GM23338 (cell line): Measurements from ENCODE around the gene MAST4. TPM values are rescaled to one million over a fixed set of nuclear protein-coding genes. Genes with fewer than 3 reads are reported as not detected.
A peak's percentile ranks its signal among the peaks of the same experiment; 100 is the strongest.

Experiments
- ATAC-seq: fragments of 200-7000 bp; cut with Tn5 transposase; 3 replicates; pipeline ENCODE4 v1.9.1; 2020
- DNase-seq: peaks from one replicate; pipeline ENCODE4 v3.0.0-alpha.2; 2015; ENCODE audit warnings: low spot score
- H2AFZ ChIP-seq: fragments of 200-600 bp; sonication (generic); 2 replicates; pipeline ENCODE4 v1.8.0; 2016; ENCODE audit warnings: antibody characterized with exemption, mild to moderate bottlenecking, moderate library complexity
- H3F3A ChIP-seq: fragments of 200-600 bp; sonication (generic); replicated peaks from 2 replicates; pipeline ENCODE4 v1.8.0; 2017; ENCODE audit warnings: antibody characterized with exemption, mixed run types, low read depth
- H3K27ac ChIP-seq: fragments of 200-600 bp; sonication (generic); 2 replicates; pipeline ENCODE4 v1.6.1; 2016; ENCODE audit warnings: low read depth
- H3K27me3 ChIP-seq: fragments of 200-600 bp; sonication (generic); 2 replicates; pipeline ENCODE4 v1.8.0; 2016; ENCODE audit warnings: mild to moderate bottlenecking, mixed run types, moderate library complexity; ENCODE audit not compliant: insufficient read depth
- H3K36me3 ChIP-seq: fragments of 200-600 bp; sonication (generic); 2 replicates; pipeline ENCODE4 v1.8.0; 2016; ENCODE audit warnings: mild to moderate bottlenecking; ENCODE audit not compliant: insufficient read depth
- H3K4me1 ChIP-seq: fragments of 200-600 bp; sonication (generic); 2 replicates; pipeline ENCODE4 v1.8.0; 2016; ENCODE audit warnings: mild to moderate bottlenecking, moderate library complexity; ENCODE audit not compliant: insufficient read depth
- H3K4me2 ChIP-seq: fragments of 200-600 bp; sonication (generic); 2 replicates; pipeline ENCODE4 v1.7.1; 2017; ENCODE audit warnings: mixed run types
- H3K4me3 ChIP-seq: fragments of 200-600 bp; sonication (generic); 2 replicates; pipeline ENCODE4 v1.6.1; 2016; ENCODE audit warnings: mixed run types
- H3K79me2 ChIP-seq: fragments of 200-600 bp; sonication (generic); replicated peaks from 2 replicates; pipeline ENCODE4 v1.8.0; 2017; ENCODE audit warnings: mild to moderate bottlenecking; ENCODE audit not compliant: insufficient read depth
- H3K9me2 ChIP-seq: fragments of 200-600 bp; sonication (generic); 2 replicates; pipeline ENCODE4 v1.8.0; 2017; ENCODE audit not compliant: insufficient read depth
- H4K20me1 ChIP-seq: fragments of 200-600 bp; sonication (generic); replicated peaks from 2 replicates; pipeline ENCODE4 v1.8.0; 2017; ENCODE audit warnings: mild to moderate bottlenecking; ENCODE audit not compliant: insufficient read depth
- H3K27ac Mint-ChIP-seq: 2 replicates; pipeline ENCODE4 v1.8.0; 2020; ENCODE audit warnings: inconsistent platforms, mild to moderate bottlenecking, moderate library complexity, mixed read lengths
- H3K27me3 Mint-ChIP-seq: 3 replicates; pipeline ENCODE4 v1.8.0; 2022; ENCODE audit warnings: low read depth, mild to moderate bottlenecking, moderate library complexity, mixed read lengths, inconsistent platforms; ENCODE audit not compliant: insufficient read depth, poor library complexity
- H3K36me3 Mint-ChIP-seq: 3 replicates; pipeline ENCODE4 v1.8.0; 2021; ENCODE audit warnings: low read depth, mild to moderate bottlenecking, inconsistent platforms, moderate library complexity, mixed read lengths
- H3K4me1 Mint-ChIP-seq: 3 replicates; pipeline ENCODE4 v1.8.0; 2020; ENCODE audit warnings: mild to moderate bottlenecking, inconsistent platforms, mixed read lengths
- H3K4me3 Mint-ChIP-seq: 3 replicates; pipeline ENCODE4 v1.8.0; 2021; ENCODE audit warnings: moderate library complexity, mild to moderate bottlenecking, inconsistent platforms, mixed read lengths
- H3K9me3 Mint-ChIP-seq: 3 replicates; pipeline ENCODE4 v1.8.0; 2020; ENCODE audit warnings: moderate library complexity, mild to moderate bottlenecking, inconsistent platforms, mixed read lengths
- CTCF ChIP-seq, 2 experiments: fragments of 200-600 bp in 1 of 2; sonication (generic) in 1 of 2; conservative IDR thresholded peaks; 2 replicates each; pipeline versions ENCODE4 v1.5.1 to v1.6.1; 2016 to 2017; ENCODE audit warnings: antibody characterized with exemption in 2 of 2, low read depth in 2 of 2, mild to moderate bottlenecking in 2 of 2, moderate library complexity in 1 of 2
- EZH2 ChIP-seq: fragments of 200-600 bp; sonication (generic); IDR thresholded peaks from one replicate; pipeline ENCODE4 v1.8.0; 2017; ENCODE audit warnings: antibody characterized with exemption, mild to moderate bottlenecking, low read depth; ENCODE audit not compliant: unreplicated experiment
- JUNB ChIP-seq: IDR thresholded peaks from one replicate; pipeline ENCODE4 v1.6.1; 2016; ENCODE audit warnings: antibody characterized with exemption; ENCODE audit not compliant: unreplicated experiment
- POLR2AphosphoS5 ChIP-seq: IDR thresholded peaks from 2 replicates; pipeline ENCODE4 v1.6.1; 2016; ENCODE audit warnings: antibody characterized with exemption, low read depth
- ZNF114 ChIP-seq: fragments of 250-450 bp; sonication (Bioruptor Pico); IDR thresholded peaks from 2 replicates; pipeline ENCODE4 v1.5.0; 2020; ENCODE audit warnings: mild to moderate bottlenecking, moderate library complexity
- polyA plus RNA-seq: library from polyadenylated mRNA; unstranded; fragments of >200 nt; fragmentation: Nextera tagmentation; extraction: Ambion mirVana; gene quantifications from 2 replicates; pipeline ENCODE4 v1.2.1, GENCODE V29; 2016
- total RNA-seq: library from RNA; depleted of rRNA; stranded (reverse); fragments of >200 nt; shearing (Covaris generic); gene quantifications from 2 replicates; pipeline ENCODE4 v1.2.3, GENCODE V29; 2014

MAST4 gene
- total and polyA plus RNA-seq, 2 experiments from 2014 or later, result 3.6 to 8.5 TPM

DNA sequence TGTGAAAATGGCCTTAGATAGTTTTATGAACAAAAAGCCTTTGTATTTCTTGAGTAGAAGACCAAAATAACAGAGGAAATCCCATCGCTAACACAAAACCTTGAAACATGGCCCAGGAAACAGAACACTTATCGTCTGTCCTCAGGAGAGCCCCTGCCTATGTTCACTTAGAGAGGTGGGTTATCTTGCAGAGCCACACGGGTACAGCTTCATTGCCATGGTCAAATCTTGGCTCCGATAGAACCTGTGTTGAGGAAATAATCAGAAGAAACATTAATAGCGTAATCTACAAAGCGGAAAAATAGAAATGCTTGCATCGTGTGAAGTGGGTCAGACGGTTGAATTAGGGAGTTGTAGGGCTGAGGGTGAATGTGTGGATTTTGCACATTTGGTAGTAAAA is 216.1 kb downstream of the MAST4 start:
- Histone ChIP-seq H3K27me3 (no peaks in the 10 kb centered on the region), H4K20me1 (no peaks in the 10 kb centered on the region), H3K4me3 (no peak overlapping the region), H3F3A (no peaks in the 10 kb centered on the region), H3K9me2 (no peaks in the 10 kb centered on the region), H3K36me3 (no peaks in the 10 kb centered on the region), H3K27ac (no peak overlapping the region), H3K79me2 (no peaks in the 10 kb centered on the region), H3K4me2 (no peak overlapping the region), H3K4me1 (peaks cover 21% of the 10 kb centered on the region), H2AFZ (no peak overlapping the region)
- Mint-ChIP-seq H3K9me3 (no peaks in the 10 kb centered on the region), H3K36me3 (no peaks in the 10 kb centered on the region), H3K27ac (no peak overlapping the region), H3K4me3 (no peak overlapping the region), H3K4me1 (peaks cover 23% of the 10 kb centered on the region), H3K27me3 (peaks cover 2% of the 10 kb centered on the region)
- DNase-seq, result no peak
- no peak for ATAC-seq
- TF ChIP-seq EZH2 (no peak), POLR2AphosphoS5 (no peak), ZNF114 (CRISPR knock-in tag) (no peak)

DNA sequence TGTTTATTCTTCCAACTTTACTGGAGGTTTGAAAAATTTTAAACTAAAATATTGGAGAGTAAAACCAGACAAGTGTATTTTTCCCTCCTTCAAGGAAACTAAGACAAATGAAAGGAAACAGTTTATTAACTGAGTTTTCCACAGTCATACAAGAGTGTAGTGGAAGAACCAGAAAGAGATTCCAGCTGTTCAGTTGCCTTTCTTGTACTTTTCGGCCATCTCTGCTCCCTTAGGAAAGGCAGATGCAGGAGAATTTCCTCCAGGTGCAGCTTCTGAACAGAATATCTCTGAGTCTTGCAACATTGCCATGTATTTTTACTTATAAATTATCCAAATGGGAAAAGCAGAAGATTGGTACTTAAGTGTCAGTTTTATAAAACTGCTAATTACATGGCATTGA is 217.1 kb downstream of the MAST4 start:
- H3K9me3 Mint-ChIP-seq, result no peaks in the 10 kb centered on the region
- Histone ChIP-seq H3K4me3 (no peak overlapping the region), H3K27me3 (no peaks in the 10 kb centered on the region), H3K36me3 (no peaks in the 10 kb centered on the region), H3K79me2 (no peaks in the 10 kb centered on the region), H3F3A (no peaks in the 10 kb centered on the region), H3K27ac (no peak overlapping the region), H3K9me2 (no peaks in the 10 kb centered on the region), H2AFZ (no peak overlapping the region), H4K20me1 (no peaks in the 10 kb centered on the region), H3K4me2 (no peak overlapping the region), H3K4me1 (peaks cover 21% of the 10 kb centered on the region)
- TF ChIP-seq ZNF114 (CRISPR knock-in tag), result no peak
- no peak overlapping the region for H3K4me3 Mint-ChIP-seq
- DNase-seq (no peak), ATAC-seq (no peak)
- no peaks in the 10 kb centered on the region for H3K36me3 Mint-ChIP-seq
- no peak overlapping the region for H3K27ac Mint-ChIP-seq
- H3K4me1 Mint-ChIP-seq, result peaks cover 18% of the 10 kb centered on the region
- H3K27me3 Mint-ChIP-seq, result peaks cover 2% of the 10 kb centered on the region

- no peak overlapping the region for H3K4me3 Mint-ChIP-seq
- Histone ChIP-seq H3K4me2 (peak overlapping the region; percentile 24; the same call in 1 of the 2 replicates), H3K36me3 (no peaks in the 10 kb centered on the region), H3K9me2 (no peaks in the 10 kb centered on the region; the same call in 1 of the 2 replicates), H4K20me1 (no peaks in the 10 kb centered on the region), H3K27ac (no peak overlapping the region), H2AFZ (no peak overlapping the region), H3K79me2 (no peaks in the 10 kb centered on the region), H3K4me1 (peaks cover 21% of the 10 kb centered on the region), H3K27me3 (no peaks in the 10 kb centered on the region), H3K4me3 (no peak overlapping the region), H3F3A (no peaks in the 10 kb centered on the region)
- peak; percentile 81 to 90 for TF ChIP-seq CTCF (conservative IDR thresholded peaks at IDR 0.05; ENCODE audit: low read depth in 2 of 2)
- peak; percentile 62 for TF ChIP-seq JUNB
- no peak for TF ChIP-seq EZH2
- peak; percentile 79 for ATAC-seq
- no peak overlapping the region for H3K27ac Mint-ChIP-seq
- H3K36me3 Mint-ChIP-seq, result no peaks in the 10 kb centered on the region
- peaks cover 18% of the 10 kb centered on the region for H3K4me1 Mint-ChIP-seq
- peaks cover 2% of the 10 kb centered on the region for H3K27me3 Mint-ChIP-seq
- DNase-seq, result peak; percentile 77
- no peaks in the 10 kb centered on the region for H3K9me3 Mint-ChIP-seq
Observed at GRCh38 chr5:66814146-66814991, 218.2 kb downstream of the MAST4 start.
